Measurements from ENCODE around the gene CD300C. TPM values are rescaled to one million over a fixed set of nuclear protein-coding genes. Genes with fewer than 3 reads are reported as not detected.

CD300C gene
- total RNA-seq, 1 donor from 2014 or later: not detected

- no peaks in the 10 kb centered on the region for H3K36me3 ChIP-seq
- peak in 1 of 2 donors; percentile 70 for DNase-seq (ENCODE audit: extremely low spot score in 2 of 2)
Observed at GRCh38 chr17:74528491-74529199, 17.3 kb downstream of the CD300C start.

DNA sequence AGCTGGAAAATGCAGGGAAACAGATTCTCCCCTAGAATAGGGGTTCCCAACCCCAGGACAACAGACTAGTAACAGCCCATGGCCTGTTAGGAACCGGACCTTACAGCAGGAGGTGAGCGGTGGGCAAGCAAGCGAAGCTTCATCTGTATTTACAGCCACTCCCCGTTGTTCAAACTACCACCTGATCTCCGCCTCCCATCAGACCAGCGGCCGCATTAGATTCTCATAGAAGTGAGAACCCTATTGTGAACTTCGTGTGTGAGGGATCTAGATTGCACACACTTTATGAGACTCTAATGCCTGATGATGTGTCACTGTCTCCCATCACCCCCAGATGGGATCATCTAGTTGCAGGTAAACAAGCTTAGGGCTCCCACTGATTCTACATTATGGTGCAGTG is 18.2 kb downstream of the CD300C start:
- TF ChIP-seq POLR2A (IDR thresholded peaks at IDR 0.05) (no peak), POLR2AphosphoS5 (IDR thresholded peaks at IDR 0.05; ENCODE audit: insufficient read depth in 1 of 2, low read depth in 1 of 2) (no peak)
- TF ChIP-seq, protein P1, sequence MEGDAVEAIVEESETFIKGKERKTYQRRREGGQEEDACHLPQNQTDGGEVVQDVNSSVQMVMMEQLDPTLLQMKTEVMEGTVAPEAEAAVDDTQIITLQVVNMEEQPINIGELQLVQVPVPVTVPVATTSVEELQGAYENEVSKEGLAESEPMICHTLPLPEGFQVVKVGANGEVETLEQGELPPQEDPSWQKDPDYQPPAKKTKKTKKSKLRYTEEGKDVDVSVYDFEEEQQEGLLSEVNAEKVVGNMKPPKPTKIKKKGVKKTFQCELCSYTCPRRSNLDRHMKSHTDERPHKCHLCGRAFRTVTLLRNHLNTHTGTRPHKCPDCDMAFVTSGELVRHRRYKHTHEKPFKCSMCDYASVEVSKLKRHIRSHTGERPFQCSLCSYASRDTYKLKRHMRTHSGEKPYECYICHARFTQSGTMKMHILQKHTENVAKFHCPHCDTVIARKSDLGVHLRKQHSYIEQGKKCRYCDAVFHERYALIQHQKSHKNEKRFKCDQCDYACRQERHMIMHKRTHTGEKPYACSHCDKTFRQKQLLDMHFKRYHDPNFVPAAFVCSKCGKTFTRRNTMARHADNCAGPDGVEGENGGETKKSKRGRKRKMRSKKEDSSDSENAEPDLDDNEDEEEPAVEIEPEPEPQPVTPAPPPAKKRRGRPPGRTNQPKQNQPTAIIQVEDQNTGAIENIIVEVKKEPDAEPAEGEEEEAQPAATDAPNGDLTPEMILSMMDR (IDR thresholded peaks at IDR 0.05): no peak
- DNase-seq (ENCODE audit: extremely low spot score in 2 of 2): peak in 1 of 2 donors; percentile 22

More at GRCh38 chr17:74528491-74529199, 17.3 kb downstream of the CD300C start:
- no peaks in the 10 kb centered on the region for H3K9me3 ChIP-seq
- no peaks in the 10 kb centered on the region for H3K4me1 ChIP-seq
- intact Hi-C loops (cut with DNase I): no loop called here
- TF ChIP-seq POLR2AphosphoS5 (IDR thresholded peaks at IDR 0.05; ENCODE audit: insufficient read depth in 1 of 2, low read depth in 1 of 2) (no peak), POLR2A (IDR thresholded peaks at IDR 0.05) (no peak)
- TF ChIP-seq, protein P1 (IDR thresholded peaks at IDR 0.05): no peak
- no peak overlapping the region for H3K27ac ChIP-seq
- no peaks in the 10 kb centered on the region for H3K27me3 ChIP-seq
- no peak overlapping the region for H3K4me3 ChIP-seq

DNA sequence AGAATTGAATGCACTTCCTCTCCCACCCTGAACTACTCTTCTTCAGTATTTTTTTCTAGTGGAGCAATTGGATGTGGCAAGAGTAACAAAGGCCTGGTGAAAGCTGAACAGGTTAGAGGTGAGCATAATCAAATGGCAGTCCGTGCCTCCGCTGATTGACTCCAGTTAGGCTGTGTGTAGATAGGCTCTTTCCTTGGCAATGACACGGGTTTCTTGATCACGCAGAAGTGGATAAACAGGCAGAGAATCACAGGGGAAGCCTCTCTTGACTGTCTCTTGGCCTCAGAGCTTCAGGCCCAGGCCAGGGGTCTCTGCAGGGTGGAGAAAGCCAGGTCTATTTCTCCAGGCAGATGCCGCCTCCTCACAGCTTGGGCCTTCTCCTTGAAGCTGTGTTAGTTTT is 18.8 kb downstream of the CD300C start:
- TF ChIP-seq POLR2A (IDR thresholded peaks at IDR 0.05) (no peak), POLR2AphosphoS5 (IDR thresholded peaks at IDR 0.05; ENCODE audit: insufficient read depth in 1 of 2, low read depth in 1 of 2) (no peak)
- TF ChIP-seq, protein P1 (IDR thresholded peaks at IDR 0.05): no peak

More for the DNA sequence above, 18.2 kb downstream of the CD300C start:
- Histone ChIP-seq H3K4me3 (no peak overlapping the region), H3K27ac (no peak overlapping the region), H3K36me3 (no peaks in the 10 kb centered on the region), H3K27me3 (no peaks in the 10 kb centered on the region), H3K9me3 (no peaks in the 10 kb centered on the region), H3K4me1 (no peaks in the 10 kb centered on the region)
- intact Hi-C loops (cut with DNase I): no loop called here

DNA sequence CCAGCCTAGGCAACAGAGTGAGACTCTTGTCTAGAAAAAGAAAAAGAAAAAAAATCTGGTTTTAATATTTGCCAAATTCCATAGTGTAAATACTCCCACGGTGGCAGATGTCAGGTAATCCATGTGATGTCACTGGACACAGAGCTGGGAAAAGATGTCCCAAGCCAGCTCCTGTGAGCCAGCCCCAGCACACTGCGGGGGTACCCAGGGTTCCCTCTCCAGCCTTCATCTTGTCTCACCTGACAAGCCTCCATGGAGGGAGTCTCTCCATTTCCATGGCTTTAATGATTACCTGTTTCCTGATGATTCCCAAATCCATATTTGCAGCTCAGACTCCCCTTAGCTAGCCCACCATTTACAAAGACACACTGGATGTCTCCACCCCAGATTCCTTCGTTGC is 19.2 kb downstream of the CD300C start:
- intact Hi-C loops (cut with DNase I): no loop called here

More for the DNA sequence above, 18.8 kb downstream of the CD300C start:
- H3K4me3 ChIP-seq: no peak overlapping the region
- no peak overlapping the region for H3K27ac ChIP-seq
- no peaks in the 10 kb centered on the region for H3K9me3 ChIP-seq
- intact Hi-C loops (cut with DNase I): no loop called here
- no peaks in the 10 kb centered on the region for H3K27me3 ChIP-seq
- DNase-seq (ENCODE audit: extremely low spot score in 2 of 2): peak in 1 of 2 donors; percentile 54
- no peaks in the 10 kb centered on the region for H3K4me1 ChIP-seq
- H3K36me3 ChIP-seq: no peaks in the 10 kb centered on the region

More for the DNA sequence above, 19.2 kb downstream of the CD300C start:
- H3K36me3 ChIP-seq: no peaks in the 10 kb centered on the region
- H3K27me3 ChIP-seq: no peaks in the 10 kb centered on the region
- no peaks in the 10 kb centered on the region for H3K4me1 ChIP-seq
- H3K9me3 ChIP-seq: no peaks in the 10 kb centered on the region
- TF ChIP-seq, protein P1 (IDR thresholded peaks at IDR 0.05): no peak
- TF ChIP-seq POLR2A (IDR thresholded peaks at IDR 0.05) (no peak), POLR2AphosphoS5 (IDR thresholded peaks at IDR 0.05; ENCODE audit: insufficient read depth in 1 of 2, low read depth in 1 of 2) (no peak)
- H3K27ac ChIP-seq: no peak overlapping the region
- H3K4me3 ChIP-seq: no peak overlapping the region
- peak in 1 of 2 donors; percentile 34 for DNase-seq (ENCODE audit: extremely low spot score in 2 of 2)

Data from vagina (tissue), 2 donors.